ENCODE results near the gene LRRTM4. TPM values are rescaled to one million over a fixed set of nuclear protein-coding genes. Genes with fewer than 3 reads are reported as not detected.
"Not testable (repeated sequence)": the region's sequence is repeated elsewhere in the genome, so short reads cannot be mapped to it uniquely, and the experiment has no call there.

LRRTM4 gene
- polyA plus RNA-seq, 1 donor from 2014 or later, result 37.1 TPM

- H3K9ac ChIP-seq (ENCODE audit: low read length); H3K4me2 ChIP-seq (ENCODE audit: low read length); H3K36me3 ChIP-seq (ENCODE audit: insufficient read depth, low read length); H3K9me3 ChIP-seq (ENCODE audit: low read length); H3K27me3 ChIP-seq (ENCODE audit: insufficient read depth, low read depth, low read length); H3K4me3 ChIP-seq (ENCODE audit: low read length); H2AFZ ChIP-seq (ENCODE audit: low read depth, low read length); H3F3A ChIP-seq (ENCODE audit: insufficient read depth, low read length, poor library complexity, severe bottlenecking); H3K27ac ChIP-seq (ENCODE audit: low read length); H3K79me2 ChIP-seq (replicated peaks; ENCODE audit: insufficient read depth, low read length); H4K20me1 ChIP-seq (ENCODE audit: insufficient read depth); H3K9me2 ChIP-seq (ENCODE audit: insufficient read depth, low read length): not testable (repeated sequence)
- TF ChIP-seq EP300 (conservative IDR thresholded peaks at IDR 0.05; ENCODE audit: poor library complexity, severe bottlenecking), result peak; percentile 69
- TF ChIP-seq POLR2AphosphoS5 (IDR thresholded peaks at IDR 0.05), result peak; percentile 32
Observed at GRCh38 chr2:77029237-77029636, 492.9 kb downstream of the LRRTM4 start.

- Histone ChIP-seq H3K9ac (ENCODE audit: low read length) (no peak overlapping the region), H3K9me3 (ENCODE audit: low read length) (no peaks in the 10 kb centered on the region), H3K4me2 (ENCODE audit: low read length) (no peak overlapping the region), H3K9me2 (ENCODE audit: insufficient read depth, low read length) (no peaks in the 10 kb centered on the region), H3K36me3 (ENCODE audit: insufficient read depth, low read length) (no peaks in the 10 kb centered on the region), H3K27ac (ENCODE audit: low read length) (no peak overlapping the region), H3K4me3 (ENCODE audit: low read length) (no peak overlapping the region), H3F3A (ENCODE audit: insufficient read depth, low read length, poor library complexity, severe bottlenecking) (no peaks in the 10 kb centered on the region), H3K79me2 (replicated peaks; ENCODE audit: insufficient read depth, low read length) (no peaks in the 10 kb centered on the region), H3K27me3 (ENCODE audit: insufficient read depth, low read depth, low read length) (no peaks in the 10 kb centered on the region), H2AFZ (ENCODE audit: low read depth, low read length) (no peak overlapping the region), H4K20me1 (ENCODE audit: insufficient read depth) (no peaks in the 10 kb centered on the region)
- TF ChIP-seq EP300 (conservative IDR thresholded peaks at IDR 0.05; ENCODE audit: poor library complexity, severe bottlenecking) (no peak), CTCF (IDR thresholded peaks at IDR 0.05; ENCODE audit: poor library complexity, severe bottlenecking) (no peak), MXI1 (conservative IDR thresholded peaks at IDR 0.05; ENCODE audit: poor library complexity, severe bottlenecking) (no peak), SMC3 (conservative IDR thresholded peaks at IDR 0.05; ENCODE audit: poor library complexity) (no peak), EZH2 (IDR thresholded peaks at IDR 0.05; ENCODE audit: borderline replicate concordance, insufficient read depth, low read length, poor library complexity, severe bottlenecking) (no peak), REST (IDR thresholded peaks at IDR 0.05; ENCODE audit: borderline replicate concordance) (no peak), TAF1 (IDR thresholded peaks at IDR 0.05; ENCODE audit: low read depth) (no peak), RAD21 (conservative IDR thresholded peaks at IDR 0.05) (no peak)
Observed at GRCh38 chr2:77028032-77028600, 494.1 kb downstream of the LRRTM4 start.

GRCh38 chr2:77025714-77026113 is 496.5 kb downstream of the LRRTM4 start:
- Histone ChIP-seq H3K27ac (ENCODE audit: low read length) (no peak overlapping the region), H3K36me3 (ENCODE audit: insufficient read depth, low read length) (no peaks in the 10 kb centered on the region), H3K9ac (ENCODE audit: low read length) (no peak overlapping the region), H3K4me2 (ENCODE audit: low read length) (no peak overlapping the region), H3K27me3 (ENCODE audit: insufficient read depth, low read depth, low read length) (no peaks in the 10 kb centered on the region), H3K79me2 (replicated peaks; ENCODE audit: insufficient read depth, low read length) (no peaks in the 10 kb centered on the region), H3K9me2 (ENCODE audit: insufficient read depth, low read length) (no peaks in the 10 kb centered on the region), H2AFZ (ENCODE audit: low read depth, low read length) (no peak overlapping the region), H4K20me1 (ENCODE audit: insufficient read depth) (no peaks in the 10 kb centered on the region), H3K9me3 (ENCODE audit: low read length) (no peaks in the 10 kb centered on the region), H3K4me3 (ENCODE audit: low read length) (no peak overlapping the region), H3F3A (ENCODE audit: insufficient read depth, low read length, poor library complexity, severe bottlenecking) (no peaks in the 10 kb centered on the region)
- no peak for TF ChIP-seq CTCF (IDR thresholded peaks at IDR 0.05; ENCODE audit: poor library complexity, severe bottlenecking)
- no peak for TF ChIP-seq RAD21 (conservative IDR thresholded peaks at IDR 0.05)
- TF ChIP-seq EZH2 (IDR thresholded peaks at IDR 0.05; ENCODE audit: borderline replicate concordance, insufficient read depth, low read length, poor library complexity, severe bottlenecking), result no peak
- TF ChIP-seq TAF1 (IDR thresholded peaks at IDR 0.05; ENCODE audit: low read depth), result no peak
- no peak for TF ChIP-seq MXI1 (conservative IDR thresholded peaks at IDR 0.05; ENCODE audit: poor library complexity, severe bottlenecking)
- TF ChIP-seq POLR2AphosphoS5 (IDR thresholded peaks at IDR 0.05), result no peak
- no peak for TF ChIP-seq REST (IDR thresholded peaks at IDR 0.05; ENCODE audit: borderline replicate concordance)
- no peak for TF ChIP-seq EP300 (conservative IDR thresholded peaks at IDR 0.05; ENCODE audit: poor library complexity, severe bottlenecking)
- TF ChIP-seq SMC3 (conservative IDR thresholded peaks at IDR 0.05; ENCODE audit: poor library complexity), result no peak
